NK-92 treated with Interleukin-12 subunit alpha and Interleukin-12 subunit beta, amount 100 ng/mL, for 24 hours (cell line): ENCODE results near the gene RNF180.
"Not testable (repeated sequence)": the region's sequence is repeated elsewhere in the genome, so short reads cannot be mapped to it uniquely, and the experiment has no call there.

Experiments
- DNase-seq: peaks from one replicate; lab custom pipeline; 2025; lab: John Stamatoyannopoulos, UW

Gene RNF180

GRCh38 chr5:64180661-64181343 is 15.2 kb downstream of the RNF180 start:
- no peak for DNase-seq

GRCh38 chr5:64181440-64181839 is 15.8 kb downstream of the RNF180 start:
- no peak for DNase-seq

GRCh38 chr5:64183956-64184355 is 18.3 kb downstream of the RNF180 start:
- DNase-seq = no peak

GRCh38 chr5:64184832-64185231 is 19.2 kb downstream of the RNF180 start:
- no peak for DNase-seq

- DNase-seq = no peak
Observed at GRCh38 chr5:64188776-64189175, 23.1 kb downstream of the RNF180 start.

- DNase-seq = no peak
Observed at GRCh38 chr5:64190562-64191306, 25.1 kb downstream of the RNF180 start.

- DNase-seq = no peak
Observed at GRCh38 chr5:64195981-64196380, 30.3 kb downstream of the RNF180 start.

GRCh38 chr5:64199425-64199824 is 33.8 kb downstream of the RNF180 start:
- no peak for DNase-seq

DNA sequence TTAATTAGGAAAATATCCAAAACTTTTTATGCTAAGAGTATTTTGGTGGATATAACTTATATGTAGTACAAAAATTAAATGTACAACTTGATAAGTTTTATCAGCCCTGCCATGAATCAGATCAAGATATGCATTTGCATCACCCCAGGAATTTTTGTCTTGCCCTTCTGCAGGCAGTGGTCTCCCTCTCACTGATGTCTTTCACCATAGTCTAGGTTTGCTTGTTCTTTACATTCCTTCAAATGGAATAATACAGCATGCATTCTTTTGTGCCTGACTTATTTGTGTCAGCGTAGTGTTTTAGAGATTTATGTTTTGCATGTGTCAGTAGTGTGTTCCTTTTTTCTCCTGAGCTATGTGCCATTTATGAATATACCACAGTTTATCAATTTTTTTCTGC is 36.4 kb downstream of the RNF180 start:
- no peak for DNase-seq

GRCh38 chr5:64206653-64207052 is 41.0 kb downstream of the RNF180 start:
- DNase-seq = no peak

DNA sequence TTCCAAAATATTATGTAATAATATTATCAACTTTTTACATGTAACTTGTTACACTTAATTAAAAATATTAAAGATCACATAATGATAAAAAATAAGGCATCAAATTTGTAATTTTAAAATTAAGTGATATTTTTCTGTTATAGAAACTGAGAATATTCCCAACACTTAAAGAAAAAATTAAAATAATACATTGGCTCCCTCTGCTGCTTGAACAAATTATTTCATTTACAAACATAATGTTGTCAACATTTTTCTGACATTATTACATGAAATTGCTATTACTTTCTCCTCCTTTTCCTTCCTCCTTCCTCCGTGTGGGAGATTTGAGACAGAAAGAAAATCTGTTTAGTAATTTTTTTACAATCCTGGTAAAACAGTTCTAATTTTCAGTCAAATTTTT is 42.3 kb downstream of the RNF180 start:
- no peak for DNase-seq

GRCh38 chr5:64209353-64209752 is 43.7 kb downstream of the RNF180 start:
- DNase-seq = no peak

DNA sequence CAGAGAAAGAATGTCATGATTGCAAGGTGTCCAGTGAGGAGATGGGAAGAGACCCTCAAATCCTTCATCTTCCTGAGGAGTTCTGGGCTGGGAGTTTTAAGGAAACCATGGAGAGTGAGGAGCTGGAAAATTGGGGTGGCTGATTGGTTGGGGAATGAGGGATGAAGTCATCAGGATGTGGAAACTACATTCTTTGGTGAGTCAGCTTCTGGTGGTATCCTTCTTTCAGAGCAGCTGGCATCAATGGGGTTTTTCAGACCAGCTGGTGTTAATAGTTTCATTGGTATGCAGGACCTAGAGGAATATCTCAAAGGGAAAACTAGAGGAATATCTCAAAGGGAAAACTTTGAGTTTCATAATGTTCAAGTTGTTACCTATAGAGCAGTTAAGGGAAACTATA is 45.2 kb downstream of the RNF180 start:
- no peak for DNase-seq

DNA sequence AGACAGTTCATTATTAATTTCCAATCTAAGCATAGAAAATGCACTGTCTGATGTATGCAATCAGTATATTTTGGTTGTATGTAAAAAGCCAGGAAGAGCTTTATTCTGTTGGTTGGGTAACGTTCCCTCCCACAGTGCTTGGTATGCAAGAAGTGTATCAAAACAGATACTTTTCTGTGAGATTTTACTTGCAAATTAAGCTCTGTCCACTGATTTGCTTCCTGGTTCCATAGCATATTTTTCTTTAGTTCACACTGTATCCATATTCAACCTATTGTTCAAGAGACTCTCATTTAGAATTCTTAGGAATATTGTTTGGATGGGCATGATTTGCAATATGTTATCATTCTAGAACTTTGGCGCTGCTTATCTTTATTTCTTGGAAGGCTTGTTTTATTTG is 47.4 kb downstream of the RNF180 start:
- DNase-seq = no peak

GRCh38 chr5:64213531-64213930 is 47.9 kb downstream of the RNF180 start:
- no peak for DNase-seq

DNA sequence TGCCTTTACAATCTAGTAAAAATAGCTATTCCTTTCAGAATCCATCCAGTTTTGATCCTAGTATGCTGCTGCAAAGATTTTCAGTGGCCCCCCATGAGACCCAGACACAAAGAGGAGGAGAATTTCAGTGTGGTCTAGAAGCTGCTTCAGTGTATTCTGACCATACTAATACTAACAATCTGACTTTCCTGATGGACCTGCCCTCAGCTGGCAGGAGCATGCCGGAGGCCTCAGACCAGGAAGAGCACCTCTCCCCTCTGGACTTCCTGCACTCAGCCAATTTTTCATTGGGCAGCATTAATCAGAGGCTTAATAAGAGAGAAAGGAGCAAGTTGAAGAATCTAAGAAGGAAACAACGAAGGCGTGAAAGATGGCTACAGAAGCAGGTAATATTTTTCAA is 48.5 kb downstream of the RNF180 start:
- DNase-seq = no peak

GRCh38 chr5:64221911-64222310 is 56.3 kb downstream of the RNF180 start:
- DNase-seq = no peak

DNA sequence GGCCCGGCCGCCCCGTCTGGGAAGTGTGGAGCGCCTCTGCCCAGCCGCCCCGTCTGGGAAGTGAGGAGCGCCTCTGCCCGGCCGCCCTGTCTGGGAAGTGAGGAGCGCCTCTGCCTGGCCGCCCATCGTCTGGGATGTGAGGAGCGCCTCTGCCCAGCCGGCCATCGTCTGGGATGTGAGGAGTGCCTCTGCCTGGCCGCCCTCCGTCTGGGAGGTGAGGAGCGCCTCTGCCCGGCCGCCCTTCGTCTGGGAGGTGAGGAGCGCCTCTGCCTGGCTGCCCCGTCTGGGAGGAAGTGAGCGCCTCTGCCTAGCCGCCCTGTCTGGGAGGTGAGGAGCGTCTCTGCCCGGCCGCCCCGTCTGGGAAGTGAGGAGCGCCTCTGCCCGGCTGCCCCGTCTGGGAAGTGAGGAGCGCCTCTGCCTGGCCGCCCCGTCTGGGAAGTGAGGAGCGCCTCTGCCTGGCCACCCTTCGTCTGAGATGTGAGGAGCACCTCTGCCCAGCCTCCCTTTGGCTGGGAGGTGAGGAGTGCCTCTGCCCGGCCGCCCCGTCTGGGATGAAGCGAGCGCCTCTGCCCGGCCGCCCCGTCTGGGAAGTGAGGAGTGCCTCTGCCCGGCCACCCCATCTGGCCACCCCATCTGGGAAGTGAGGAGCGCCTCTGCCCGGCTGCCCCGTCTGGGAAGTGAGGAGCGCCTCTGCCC is 59.8 kb downstream of the RNF180 start:
- DNase-seq = not testable (repeated sequence)

GRCh38 chr5:64227131-64227537 is 61.5 kb downstream of the RNF180 start:
- DNase-seq = not testable (repeated sequence)

DNA sequence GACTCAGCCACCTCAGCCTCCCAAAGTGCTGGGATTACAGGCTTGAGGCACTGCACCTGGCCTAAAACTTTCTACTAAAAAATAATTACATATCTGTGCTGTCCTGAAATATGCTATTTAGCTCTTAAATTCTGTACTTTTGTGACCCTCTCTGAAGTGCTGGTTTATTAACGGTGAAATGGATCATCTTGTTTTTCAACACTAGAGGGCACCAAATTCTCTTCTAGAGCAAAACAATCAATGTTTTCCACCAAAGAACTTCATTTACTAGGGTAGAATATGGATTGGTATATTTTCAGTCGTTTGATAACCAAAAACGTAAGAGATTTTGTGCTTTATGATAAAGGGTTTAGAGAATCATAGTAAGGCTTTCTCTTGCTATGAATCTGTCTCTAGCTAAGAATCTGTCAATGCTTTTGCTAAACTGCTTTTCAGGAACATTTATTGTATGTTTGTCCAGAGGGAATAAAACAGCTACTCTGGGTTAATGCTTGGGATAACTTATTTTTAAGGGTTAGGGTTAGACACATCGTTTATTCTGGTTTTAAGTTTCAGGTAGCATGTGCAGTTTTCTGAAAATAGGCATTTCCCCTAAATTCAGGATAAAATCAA is 63.6 kb downstream of the RNF180 start:
- DNase-seq = no peak

DNA sequence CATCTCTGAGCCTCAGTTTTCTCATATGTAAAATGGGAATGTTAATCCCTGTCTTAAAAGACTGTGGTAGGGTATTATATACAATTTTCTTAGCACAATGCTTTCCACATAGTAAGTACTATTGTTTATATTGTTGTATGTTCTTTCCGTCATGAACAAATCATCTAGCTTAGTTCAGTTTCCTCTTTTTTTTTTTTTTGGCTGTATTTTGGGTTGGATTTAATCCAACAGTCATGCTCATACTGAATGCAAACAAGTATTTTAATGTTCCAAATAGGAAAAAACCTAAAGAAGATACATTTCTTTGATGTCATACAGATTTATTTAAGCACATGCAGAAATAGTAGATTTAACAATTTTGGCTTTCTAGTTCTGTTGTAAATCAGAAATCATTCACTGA is 95.1 kb downstream of the RNF180 start:
- no peak for DNase-seq

GRCh38 chr5:64269164-64269563 is 103.5 kb downstream of the RNF180 start:
- DNase-seq = no peak

- DNase-seq = no peak
Observed at GRCh38 chr5:64273276-64273675, 107.6 kb downstream of the RNF180 start.
